Natural killer cell treated with Interleukin-12 subunit alpha and Interleukin-12 subunit beta and Interleukin-15 and Interleukin-18, amount 100 ng/mL, for 72 hours (primary cell): ENCODE data around the gene ST6GAL1. TPM values are rescaled to one million over a fixed set of nuclear protein-coding genes. Genes with fewer than 3 reads are reported as not detected.

ENCODE experiments used
- ATAC-seq, 2 donors: fragments of 150-1000 bp; cut with Tn5 transposase in 1 of 2; sonication (Bioruptor Pico), chemical (Tn5 transposase) in 1 of 2; 2 replicates each; pipeline ENCODE4 v1.10.0; 2021
- DNase-seq: peaks from one replicate; pipeline ENCODE4 v3.0.0; 2022; ENCODE audit warnings: low spot score
- H3K27ac Mint-ChIP-seq, 2 donors: 1 replicate in 1 of 2; 2 replicates in 1 of 2; pipeline ENCODE4 v1.8.0; 2022; ENCODE audit warnings: mixed read lengths in 2 of 2, mild to moderate bottlenecking in 1 of 2, moderate library complexity in 1 of 2
- H3K27me3 Mint-ChIP-seq, 2 donors: 1 replicate in 1 of 2; 2 replicates in 1 of 2; pipeline ENCODE4 v1.8.0; 2022; ENCODE audit warnings: mixed read lengths in 2 of 2
- H3K36me3 Mint-ChIP-seq: one replicate; pipeline ENCODE4 v1.8.0; 2022; ENCODE audit warnings: mixed read lengths
- H3K4me1 Mint-ChIP-seq, 2 donors: 1 replicate in 1 of 2; 2 replicates in 1 of 2; pipeline ENCODE4 v1.8.0; 2022; ENCODE audit warnings: low read depth in 2 of 2, mixed read lengths in 2 of 2, mild to moderate bottlenecking in 1 of 2
- H3K4me3 Mint-ChIP-seq: one replicate; pipeline ENCODE4 v1.8.0; 2022; ENCODE audit warnings: mixed read lengths
- H3K9me3 Mint-ChIP-seq: 2 replicates; pipeline ENCODE4 v1.8.0; 2022; ENCODE audit warnings: mixed read lengths
- total RNA-seq, 2 donors: library from RNA; stranded (reverse); gene quantifications; one replicate each; pipeline ENCODE4 v1.2.3, GENCODE V29; 2022

Gene ST6GAL1
- total RNA-seq, 2 donors from 2014 or later: 179 to 304 TPM

DNA sequence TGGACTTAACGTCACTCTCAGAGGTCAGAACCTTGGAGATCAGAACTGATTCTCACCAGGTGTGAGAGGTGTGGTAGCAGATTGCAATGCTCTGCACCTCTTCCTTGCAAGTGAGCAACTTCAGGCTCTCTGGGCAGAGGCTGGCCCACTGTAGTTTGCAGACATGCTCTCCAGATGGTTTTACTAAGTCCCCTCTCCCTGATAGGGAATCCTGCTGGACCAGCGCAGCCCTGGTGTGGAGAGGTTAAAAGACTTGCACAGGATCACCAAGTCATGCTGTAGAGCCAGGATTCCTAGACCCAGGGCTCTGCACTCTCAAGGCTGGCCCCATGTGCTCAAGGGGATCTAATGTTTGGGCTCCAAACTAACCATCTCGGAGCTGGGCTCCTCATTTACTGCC lies 146.8 kb downstream of the ST6GAL1 start:
- Mint-ChIP-seq H3K4me1 (peaks cover 0 to 7% of the 10 kb centered on the region in 2 donors), H3K4me3 (no peak overlapping the region), H3K27me3 (no peaks in the 10 kb centered on the region), H3K9me3 (no peaks in the 10 kb centered on the region), H3K36me3 (peaks cover 22% of the 10 kb centered on the region), H3K27ac (peak overlapping the region; percentile 16 to 60)
- DNase-seq (no peak), ATAC-seq (peak in 1 of 2 donors; percentile 25)

DNA sequence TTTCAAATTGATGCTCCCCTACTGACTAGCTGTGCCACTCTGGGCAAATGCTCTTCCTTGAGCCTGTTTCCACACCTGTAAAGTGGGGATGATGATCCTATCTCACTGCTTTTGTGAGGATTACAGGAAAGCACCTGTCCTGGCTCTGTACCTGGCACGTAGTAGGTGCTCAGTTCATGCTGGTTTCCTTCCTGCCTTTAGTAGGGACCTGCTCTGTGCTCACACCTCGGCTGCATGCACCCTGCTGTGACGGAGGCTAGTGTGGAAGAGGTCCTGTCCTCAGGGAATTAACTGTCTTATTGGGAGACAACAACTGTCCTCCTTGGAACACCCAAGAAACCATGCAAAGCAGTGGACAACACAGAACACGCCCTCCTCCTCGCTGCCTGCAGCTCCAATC lies 147.2 kb downstream of the ST6GAL1 start:
- H3K27me3 Mint-ChIP-seq: no peaks in the 10 kb centered on the region
- ATAC-seq: no peak
- no peaks in the 10 kb centered on the region for H3K9me3 Mint-ChIP-seq
- peaks cover 0 to 7% of the 10 kb centered on the region in 2 donors for H3K4me1 Mint-ChIP-seq
- no peak overlapping the region for H3K4me3 Mint-ChIP-seq
- peaks cover 22% of the 10 kb centered on the region for H3K36me3 Mint-ChIP-seq
- DNase-seq: no peak
- H3K27ac Mint-ChIP-seq: peak overlapping the region in 1 of 2 donors; percentile 60

DNA sequence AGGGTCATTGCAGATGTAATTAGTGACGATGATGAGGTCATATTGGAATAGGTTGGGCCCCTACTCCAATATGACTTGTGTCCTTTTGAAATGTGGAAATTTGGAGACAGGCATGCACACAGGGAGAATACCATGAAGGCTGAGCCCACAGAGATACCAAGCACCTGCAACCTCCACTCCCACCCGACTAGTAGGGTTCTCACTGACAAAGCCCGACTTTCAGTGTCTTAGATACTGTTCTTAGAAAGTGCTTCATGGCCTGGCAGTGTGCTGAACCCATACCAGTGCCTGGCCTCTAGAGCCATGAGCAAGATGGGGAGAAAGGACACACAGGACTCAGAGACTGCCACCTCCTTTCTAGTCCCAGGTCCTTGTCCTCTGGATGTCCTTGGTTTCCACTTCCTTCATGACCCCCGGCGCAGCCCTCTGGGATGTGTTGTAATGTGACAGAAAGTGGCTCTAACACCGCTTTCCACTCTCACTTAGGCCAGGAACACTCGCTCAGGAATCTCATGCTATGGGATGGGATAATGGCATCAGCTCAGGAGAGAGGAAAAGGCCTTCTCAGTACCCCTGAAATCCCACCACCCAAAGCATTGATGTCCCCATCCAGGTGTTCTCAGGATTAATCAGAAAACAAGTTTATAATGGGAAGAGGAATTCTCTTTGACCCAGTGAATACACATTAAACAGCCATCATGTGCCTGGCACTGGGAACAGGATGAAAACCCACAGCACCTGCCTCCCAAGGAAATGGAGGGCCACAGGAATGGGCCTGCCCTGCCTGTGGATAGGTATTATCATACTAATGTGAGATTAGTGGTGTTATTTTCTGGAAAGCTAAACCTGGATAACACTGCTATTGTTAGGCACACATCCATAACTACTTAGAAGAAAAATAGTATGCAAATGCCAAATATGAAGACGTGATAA lies 149.0 kb downstream of the ST6GAL1 start:
- DNase-seq: no peak
- Mint-ChIP-seq H3K36me3 (peaks cover 20% of the 10 kb centered on the region), H3K4me3 (no peak overlapping the region), H3K27ac (peak overlapping the region; percentile 17 to 82), H3K9me3 (no peaks in the 10 kb centered on the region), H3K4me1 (peaks cover 0 to 7% of the 10 kb centered on the region in 2 donors), H3K27me3 (no peaks in the 10 kb centered on the region)
- no peak for ATAC-seq

DNA sequence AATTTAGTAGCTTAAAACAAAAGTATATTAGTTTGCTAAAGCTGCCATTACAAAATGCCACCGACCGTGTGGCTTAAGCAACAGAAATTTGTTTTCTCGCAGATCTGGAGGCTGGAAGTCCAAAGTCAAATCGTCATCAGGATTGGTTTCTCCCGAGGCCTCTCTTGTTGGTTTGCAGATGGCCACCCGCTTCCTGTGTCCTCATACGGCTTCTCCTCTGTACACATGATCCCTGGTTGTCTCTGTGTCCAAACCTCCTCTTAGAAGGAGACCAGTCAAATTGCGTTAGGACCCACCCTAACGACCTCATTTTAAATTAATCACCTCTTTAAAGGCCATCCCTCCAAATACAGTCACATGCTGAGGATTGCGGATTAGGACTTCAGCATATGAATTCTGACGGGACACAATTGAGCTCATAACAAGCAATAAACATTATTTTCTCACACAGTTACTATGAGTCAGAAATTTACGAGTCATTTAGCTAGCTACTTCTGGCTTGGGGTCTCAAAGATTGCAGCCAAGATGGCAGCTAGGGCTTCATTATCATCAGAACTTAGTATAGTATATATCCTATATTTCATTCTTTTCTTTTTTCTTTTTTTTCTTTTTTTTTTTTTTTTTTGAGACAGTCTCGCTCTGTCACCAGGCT lies 150.6 kb downstream of the ST6GAL1 start:
- Mint-ChIP-seq H3K27ac (peak overlapping the region in 1 of 2 donors; percentile 29), H3K4me1 (peaks cover 0 to 5% of the 10 kb centered on the region in 2 donors), H3K27me3 (no peaks in the 10 kb centered on the region), H3K36me3 (peaks cover 17% of the 10 kb centered on the region), H3K4me3 (no peak overlapping the region), H3K9me3 (no peaks in the 10 kb centered on the region)
- ATAC-seq (no peak), DNase-seq (no peak)

DNA sequence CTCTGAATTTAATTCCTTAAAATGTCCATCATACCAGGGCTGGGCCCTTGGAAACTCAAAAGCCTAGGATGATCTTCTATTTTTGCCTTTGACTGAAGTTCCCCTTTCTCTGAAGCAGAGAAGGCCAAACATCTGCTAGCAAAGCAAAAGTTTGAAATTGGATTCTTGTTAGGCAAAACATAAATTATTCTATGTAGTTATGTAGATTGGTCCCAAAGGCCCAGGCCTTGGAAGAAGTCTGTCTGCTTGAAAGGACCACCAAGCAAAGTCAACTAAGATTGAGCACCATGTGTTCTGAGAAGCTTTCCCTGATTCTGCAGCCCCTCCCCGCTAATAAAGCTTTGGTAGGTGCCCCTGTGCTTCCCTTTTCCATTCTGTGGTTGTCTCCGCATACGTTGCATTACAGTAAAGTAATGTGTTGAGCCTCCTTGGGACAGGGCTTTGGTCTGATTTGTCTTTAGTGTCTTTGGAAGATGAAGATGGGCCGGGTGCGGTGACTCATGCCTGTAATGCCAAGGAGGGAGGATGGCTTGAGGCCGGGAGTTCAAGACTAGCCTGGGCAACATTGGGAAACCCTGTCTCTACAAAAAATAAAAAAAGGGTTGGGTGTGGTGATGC lies 152.5 kb downstream of the ST6GAL1 start:
- Mint-ChIP-seq H3K27me3 (no peaks in the 10 kb centered on the region), H3K4me3 (no peak overlapping the region), H3K27ac (no peak overlapping the region), H3K36me3 (peaks cover 15% of the 10 kb centered on the region), H3K9me3 (peaks cover 3% of the 10 kb centered on the region), H3K4me1 (peaks cover 0 to 5% of the 10 kb centered on the region in 2 donors)
- DNase-seq (no peak), ATAC-seq (no peak)

DNA sequence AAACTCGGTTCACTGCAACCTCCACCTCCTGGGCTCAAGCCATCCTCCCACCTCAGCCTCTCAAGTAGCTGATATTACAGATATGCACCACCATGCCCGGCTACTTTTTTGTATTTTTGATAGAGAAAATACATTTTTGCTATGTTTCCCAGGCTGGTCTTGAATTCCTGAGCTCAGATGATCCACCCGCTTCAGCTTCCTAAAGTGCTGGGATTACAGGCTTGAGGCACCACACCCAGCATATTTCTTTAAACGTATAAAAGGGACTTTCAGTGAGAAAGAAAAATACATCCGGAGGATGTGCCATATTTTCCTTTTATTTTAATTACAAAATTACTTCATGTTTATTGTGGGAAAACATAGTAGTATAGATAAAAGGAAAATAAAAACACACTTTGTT lies 153.8 kb downstream of the ST6GAL1 start:
- Mint-ChIP-seq H3K4me1 (peaks cover 0 to 5% of the 10 kb centered on the region in 2 donors), H3K36me3 (peaks cover 22% of the 10 kb centered on the region), H3K27ac (no peak overlapping the region), H3K9me3 (peaks cover 7% of the 10 kb centered on the region), H3K27me3 (no peaks in the 10 kb centered on the region), H3K4me3 (no peak overlapping the region)
- DNase-seq: no peak
- ATAC-seq: no peak

DNA sequence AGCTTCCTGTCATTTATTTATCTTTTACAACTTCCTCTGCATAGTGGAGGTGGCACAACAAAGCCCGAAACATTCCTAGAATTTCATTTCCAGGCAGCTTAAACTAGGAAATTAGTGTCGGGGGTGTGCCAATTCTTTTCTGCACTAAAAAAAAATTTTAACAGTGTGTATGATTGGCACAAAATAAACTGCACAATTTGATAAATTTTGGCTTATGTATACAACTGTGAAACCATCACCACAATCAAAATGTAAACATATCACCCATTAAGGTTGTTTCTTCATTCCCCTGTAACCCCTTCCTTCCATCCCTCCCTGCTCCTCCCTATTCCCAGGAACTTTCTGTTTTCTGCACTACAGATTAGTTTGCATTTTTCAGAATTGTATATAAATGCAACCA lies 154.3 kb downstream of the ST6GAL1 start:
- Mint-ChIP-seq H3K36me3 (peaks cover 23% of the 10 kb centered on the region), H3K9me3 (peaks cover 7% of the 10 kb centered on the region), H3K27ac (no peak overlapping the region), H3K4me1 (peaks cover 0 to 5% of the 10 kb centered on the region in 2 donors), H3K27me3 (no peaks in the 10 kb centered on the region), H3K4me3 (no peak overlapping the region)
- DNase-seq (no peak), ATAC-seq (no peak)

DNA sequence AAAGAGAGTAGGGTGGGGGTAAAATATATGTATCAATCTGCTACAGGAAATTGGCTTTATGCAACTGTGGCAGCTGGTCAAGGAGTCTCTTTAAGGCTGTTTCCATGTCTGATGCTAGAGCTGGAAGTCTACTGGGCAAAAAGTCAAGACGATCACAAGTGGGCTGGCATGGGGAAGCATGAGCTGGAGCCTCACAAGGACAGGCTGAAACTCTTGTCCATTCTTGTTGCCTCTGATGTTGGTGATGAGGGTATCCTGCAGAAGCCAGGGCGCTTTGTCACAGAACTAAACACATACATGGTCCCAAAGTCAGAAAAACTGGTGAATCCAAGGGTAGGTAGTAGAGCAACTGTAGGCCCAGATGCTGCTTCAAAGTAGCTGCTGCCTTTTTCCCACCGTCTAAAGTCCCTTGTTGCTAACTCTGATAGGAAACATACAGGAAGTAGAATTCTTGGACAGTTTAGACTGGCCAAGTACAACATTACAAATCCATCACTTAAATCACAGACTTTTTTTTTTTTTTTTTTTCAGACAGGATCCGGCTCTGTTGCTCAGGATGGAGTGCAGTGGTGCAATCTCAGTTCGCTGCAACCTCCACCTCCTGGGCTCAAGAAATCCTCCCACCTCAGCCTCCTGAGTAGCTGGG lies 154.8 kb downstream of the ST6GAL1 start:
- Mint-ChIP-seq H3K9me3 (peaks cover 7% of the 10 kb centered on the region), H3K27me3 (no peaks in the 10 kb centered on the region), H3K4me3 (no peak overlapping the region), H3K4me1 (peaks cover 0 to 5% of the 10 kb centered on the region in 2 donors), H3K27ac (no peak overlapping the region), H3K36me3 (peaks cover 20% of the 10 kb centered on the region)
- ATAC-seq (no peak), DNase-seq (no peak)

DNA sequence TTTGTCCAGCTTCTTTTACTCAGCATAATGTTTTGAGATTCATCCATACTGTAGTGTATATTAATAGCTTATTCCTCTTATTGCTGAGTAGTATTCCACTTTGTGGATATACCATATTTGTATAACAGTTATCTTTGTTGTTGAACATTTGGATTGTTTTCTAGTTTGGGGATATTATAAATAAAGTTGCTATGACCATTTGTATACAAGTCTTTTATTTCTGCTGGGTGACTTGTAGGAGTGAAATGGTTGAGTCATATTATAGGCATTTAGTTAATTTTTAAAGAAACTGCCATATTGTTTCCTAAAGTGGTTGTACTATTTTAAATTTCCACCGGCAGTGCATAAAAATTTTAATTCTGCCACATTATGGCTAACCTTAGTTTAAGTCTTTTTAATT lies 155.6 kb downstream of the ST6GAL1 start:
- no peak overlapping the region for H3K27ac Mint-ChIP-seq
- H3K4me1 Mint-ChIP-seq: peaks cover 0 to 4% of the 10 kb centered on the region in 2 donors
- ATAC-seq: no peak
- peaks cover 20% of the 10 kb centered on the region for H3K36me3 Mint-ChIP-seq
- peaks cover 7% of the 10 kb centered on the region for H3K9me3 Mint-ChIP-seq
- no peaks in the 10 kb centered on the region for H3K27me3 Mint-ChIP-seq
- DNase-seq: no peak
- no peak overlapping the region for H3K4me3 Mint-ChIP-seq

DNA sequence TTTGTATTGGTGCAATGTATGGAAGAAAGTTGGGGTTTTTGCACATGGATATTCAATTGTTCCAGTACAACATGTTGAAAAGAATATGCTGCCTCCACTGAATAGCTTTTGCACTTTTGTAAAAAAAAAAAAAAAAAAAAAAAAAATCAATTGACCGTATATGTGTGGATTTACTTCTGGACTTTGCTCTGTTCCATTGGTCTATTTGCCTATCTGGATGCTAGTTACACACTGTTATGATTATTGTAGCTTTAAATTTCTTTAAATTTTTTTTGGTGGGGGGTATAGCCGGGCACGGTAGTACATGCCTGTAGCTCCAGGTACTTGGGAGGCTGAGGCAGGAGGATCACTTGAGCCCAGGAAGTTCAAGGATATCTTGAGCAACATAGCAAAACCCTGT lies 156.5 kb downstream of the ST6GAL1 start:
- no peak overlapping the region for H3K27ac Mint-ChIP-seq
- no peaks in the 10 kb centered on the region for H3K27me3 Mint-ChIP-seq
- ATAC-seq (no peak), DNase-seq (no peak)
- H3K4me3 Mint-ChIP-seq: no peak overlapping the region
- peaks cover 7% of the 10 kb centered on the region for H3K9me3 Mint-ChIP-seq
- peaks cover 20% of the 10 kb centered on the region for H3K36me3 Mint-ChIP-seq
- peaks cover 0 to 3% of the 10 kb centered on the region in 2 donors for H3K4me1 Mint-ChIP-seq

DNA sequence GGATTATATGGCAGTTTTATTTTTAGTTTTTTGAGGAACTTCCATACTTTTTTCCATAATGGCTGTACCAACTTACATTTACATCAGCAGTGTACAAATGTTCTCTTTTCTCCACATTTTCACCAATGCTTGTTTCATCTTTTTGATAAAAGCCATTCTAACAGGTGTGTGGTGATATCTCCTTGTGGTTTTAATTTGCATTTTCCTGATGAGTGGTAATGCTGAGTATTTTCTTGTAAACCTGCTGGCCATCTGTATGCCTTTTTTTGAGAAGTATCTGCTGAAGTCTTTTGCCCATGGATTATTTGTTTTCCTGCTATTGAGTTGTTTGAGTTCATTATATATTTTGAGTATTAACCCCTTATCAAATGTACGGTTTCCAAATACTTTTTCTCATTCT lies 158.4 kb downstream of the ST6GAL1 start:
- ATAC-seq (no peak), DNase-seq (no peak)
- Mint-ChIP-seq H3K27me3 (no peaks in the 10 kb centered on the region), H3K9me3 (peaks cover 7% of the 10 kb centered on the region), H3K36me3 (peaks cover 29% of the 10 kb centered on the region), H3K4me1 (no peaks in the 10 kb centered on the region), H3K4me3 (no peak overlapping the region), H3K27ac (no peak overlapping the region)

DNA sequence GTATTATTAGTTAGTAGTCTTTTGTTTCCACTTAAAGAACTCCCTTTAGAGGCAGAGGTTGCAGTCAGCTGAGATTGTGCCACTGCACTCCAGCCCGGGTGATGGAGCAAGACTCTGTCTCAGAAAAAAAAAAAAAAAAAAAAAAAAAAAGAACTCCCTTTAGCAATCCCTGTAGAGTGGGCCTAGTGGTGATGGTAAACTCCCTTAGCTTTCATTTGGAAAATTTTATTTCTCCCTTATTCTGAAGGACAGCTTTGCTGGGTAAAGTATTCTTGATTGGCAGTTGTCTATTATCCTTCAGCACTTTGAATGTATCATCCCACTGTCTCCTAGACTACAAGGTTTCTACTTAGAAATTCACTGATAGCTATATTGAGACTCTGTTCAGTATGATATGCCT lies 163.0 kb downstream of the ST6GAL1 start:
- Mint-ChIP-seq H3K27me3 (peaks cover 0 to 5% of the 10 kb centered on the region in 2 donors), H3K9me3 (peaks cover 5% of the 10 kb centered on the region), H3K4me3 (no peak overlapping the region), H3K36me3 (peaks cover 35% of the 10 kb centered on the region), H3K4me1 (peaks cover 9 to 15% of the 10 kb centered on the region in 2 donors), H3K27ac (no peak overlapping the region)
- DNase-seq (no peak), ATAC-seq (no peak)

DNA sequence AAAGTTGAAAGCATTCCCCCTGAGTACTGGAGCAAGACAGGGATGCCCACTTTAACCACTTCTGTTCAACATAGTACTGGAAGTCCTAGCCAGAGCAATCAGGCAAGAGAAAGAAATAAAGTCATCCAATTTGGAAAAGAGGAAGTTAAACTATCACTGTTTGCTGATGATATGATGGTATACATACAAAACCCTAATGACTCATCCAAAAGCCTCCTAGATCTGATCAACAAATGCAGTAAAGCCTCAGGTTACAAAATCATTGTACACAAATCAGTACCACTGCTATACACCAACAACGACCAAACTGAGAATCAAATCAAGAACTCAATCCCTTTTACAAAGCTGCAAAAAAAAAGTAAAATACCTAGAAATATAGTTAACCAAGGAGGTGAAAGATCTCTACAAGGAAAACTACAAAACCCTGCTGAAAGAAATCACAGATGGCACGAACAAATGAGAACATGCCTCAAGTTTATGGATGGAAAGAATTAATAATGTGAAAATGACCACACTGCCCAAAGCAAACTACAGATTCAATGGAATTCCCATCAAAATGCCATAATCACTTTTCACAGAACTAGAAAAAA lies 168.7 kb downstream of the ST6GAL1 start:
- peaks cover 14% of the 10 kb centered on the region for H3K36me3 Mint-ChIP-seq
- no peak overlapping the region for H3K4me3 Mint-ChIP-seq
- no peak overlapping the region for H3K27ac Mint-ChIP-seq
- H3K4me1 Mint-ChIP-seq: peaks cover 20 to 38% of the 10 kb centered on the region in 2 donors
- no peak for DNase-seq
- peak in 1 of 2 donors; percentile 62 for ATAC-seq
- peaks cover 0 to 7% of the 10 kb centered on the region in 2 donors for H3K27me3 Mint-ChIP-seq
- H3K9me3 Mint-ChIP-seq: peaks cover 5% of the 10 kb centered on the region
